ENCODE measurements around the gene KCTD14. TPM values are rescaled to one million over a fixed set of nuclear protein-coding genes. Genes with fewer than 3 reads are reported as not detected.

KCTD14 gene
- total RNA-seq, 1 experiment from 2014 or later = 12.5 TPM

DNA sequence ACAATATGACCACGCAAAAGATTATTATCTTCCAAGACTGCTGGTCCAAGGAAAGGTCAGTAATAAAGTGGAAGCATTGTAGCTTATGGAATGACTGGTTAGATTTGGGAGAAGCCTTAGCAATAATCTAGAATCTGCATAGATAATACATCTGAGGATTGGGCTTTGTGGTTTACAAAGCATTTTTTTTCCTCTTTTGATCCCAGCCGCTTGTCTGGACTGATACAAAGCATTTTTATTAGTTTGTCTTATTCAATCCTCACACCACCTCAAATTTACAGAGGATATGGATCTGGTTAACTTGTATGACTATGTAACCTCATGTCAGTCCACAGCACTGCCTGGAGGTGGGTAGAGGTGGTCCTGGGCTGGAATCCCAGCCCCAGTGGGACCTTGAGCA lies 39.6 kb upstream of the KCTD14 start:
- Mint-ChIP-seq H3K36me3 (ENCODE audit: insufficient read depth in 1 of 3, low read depth in 3 of 3) (peaks cover 6 to 10% (median 6%) of the 10 kb centered on the region in 3 experiments; a peak in 6 of 7 replicates), H3K4me1 (no peaks in the 10 kb centered on the region), H3K27me3 (ENCODE audit: low read depth) (no peaks in the 10 kb centered on the region), H3K4me3 (no peak overlapping the region), H3K27ac (no peak overlapping the region), H3K9me3 (no peaks in the 10 kb centered on the region)
- H3K4me2 ChIP-seq (ENCODE audit: insufficient read depth, insufficient read length, low read length) = no peak overlapping the region
- H2BK12ac ChIP-seq (ENCODE audit: insufficient read length, low read depth, low read length) = no peak overlapping the region
- H3K9me3 ChIP-seq (ENCODE audit: control insufficient read depth, low read depth, low read length) = no peaks in the 10 kb centered on the region
- no peak overlapping the region for H4K5ac ChIP-seq (ENCODE audit: insufficient read length, low read depth, low read length)
- H3K9ac ChIP-seq (ENCODE audit: extremely low read depth, insufficient read length, low read length) = no peak overlapping the region
- H3K56ac ChIP-seq (ENCODE audit: insufficient read length, low read depth, low read length) = no peak overlapping the region
- H3K14ac ChIP-seq (ENCODE audit: insufficient read depth, low read length) = no peak overlapping the region
- no peak overlapping the region for H3T11ph ChIP-seq (ENCODE audit: low read length)
- H4K20me1 ChIP-seq (ENCODE audit: control insufficient read depth, insufficient read depth, insufficient read length) = no peaks in the 10 kb centered on the region
- no peak overlapping the region for H2BK15ac ChIP-seq (ENCODE audit: low read depth, low read length)
- H4K8ac ChIP-seq (replicated peaks; ENCODE audit: insufficient read length, low read depth, low read length) = no peak overlapping the region
- H3K27ac ChIP-seq (ENCODE audit: insufficient read length, low read depth, low read length) = no peak overlapping the region
- no peaks in the 10 kb centered on the region for H3K4me1 ChIP-seq (ENCODE audit: insufficient read depth, low read length)
- no peak overlapping the region for H3K18ac ChIP-seq (ENCODE audit: insufficient read length, low read depth, low read length)
- H2BK20ac ChIP-seq (ENCODE audit: low read depth, low read length, poor library complexity, severe bottlenecking) = no peak overlapping the region
- no peak overlapping the region for H2BK5ac ChIP-seq (ENCODE audit: insufficient read length, low read length)
- H2AFZ ChIP-seq (ENCODE audit: low read length) = no peak overlapping the region
- no peaks in the 10 kb centered on the region for H3K23me2 ChIP-seq (ENCODE audit: insufficient read length, low read depth, low read length, poor library complexity, severe bottlenecking)
- H3K27me3 ChIP-seq (ENCODE audit: insufficient read depth, low read length) = no peaks in the 10 kb centered on the region
- H3K4ac ChIP-seq (ENCODE audit: low read depth, low read length) = no peak overlapping the region
- TF ChIP-seq, protein P1, sequence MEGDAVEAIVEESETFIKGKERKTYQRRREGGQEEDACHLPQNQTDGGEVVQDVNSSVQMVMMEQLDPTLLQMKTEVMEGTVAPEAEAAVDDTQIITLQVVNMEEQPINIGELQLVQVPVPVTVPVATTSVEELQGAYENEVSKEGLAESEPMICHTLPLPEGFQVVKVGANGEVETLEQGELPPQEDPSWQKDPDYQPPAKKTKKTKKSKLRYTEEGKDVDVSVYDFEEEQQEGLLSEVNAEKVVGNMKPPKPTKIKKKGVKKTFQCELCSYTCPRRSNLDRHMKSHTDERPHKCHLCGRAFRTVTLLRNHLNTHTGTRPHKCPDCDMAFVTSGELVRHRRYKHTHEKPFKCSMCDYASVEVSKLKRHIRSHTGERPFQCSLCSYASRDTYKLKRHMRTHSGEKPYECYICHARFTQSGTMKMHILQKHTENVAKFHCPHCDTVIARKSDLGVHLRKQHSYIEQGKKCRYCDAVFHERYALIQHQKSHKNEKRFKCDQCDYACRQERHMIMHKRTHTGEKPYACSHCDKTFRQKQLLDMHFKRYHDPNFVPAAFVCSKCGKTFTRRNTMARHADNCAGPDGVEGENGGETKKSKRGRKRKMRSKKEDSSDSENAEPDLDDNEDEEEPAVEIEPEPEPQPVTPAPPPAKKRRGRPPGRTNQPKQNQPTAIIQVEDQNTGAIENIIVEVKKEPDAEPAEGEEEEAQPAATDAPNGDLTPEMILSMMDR (conservative IDR thresholded peaks at IDR 0.05) = no peak
- H2BK120ac ChIP-seq (ENCODE audit: low read depth, low read length, poor library complexity, severe bottlenecking) = no peak overlapping the region
- no peaks in the 10 kb centered on the region for H3K79me2 ChIP-seq (ENCODE audit: insufficient read depth, low read length)
- WGBS (ENCODE audit: extremely low coverage, insufficient read length, low lambda C conversion rate) = no CpG with 5 or more reads among the region's 2 CpGs
- no peak overlapping the region for H3K23ac ChIP-seq (ENCODE audit: insufficient read length, low read depth, low read length)
- DNase-seq = no peak
- H2AK5ac ChIP-seq (ENCODE audit: insufficient read length, low read length) = no peak overlapping the region
- no peaks in the 10 kb centered on the region for H3K79me1 ChIP-seq (ENCODE audit: insufficient read depth, low read depth, low read length, poor library complexity, severe bottlenecking)
- no peak overlapping the region for H4K91ac ChIP-seq (ENCODE audit: insufficient read length, low read depth, low read length)
